Activated T-cell treated with anti-CD3 and anti-CD28 coated beads for 48 hours (primary cell): ENCODE results near the gene TMC8.
"Not testable (repeated sequence)": the region's sequence is repeated elsewhere in the genome, so short reads cannot be mapped to it uniquely, and the experiment has no call there.

Experiments used
- DNase-seq: peaks from one replicate; pipeline ENCODE4 v3.0.0-alpha.2; 2020; ENCODE audit warnings: low read depth

The TMC8 gene

DNA sequence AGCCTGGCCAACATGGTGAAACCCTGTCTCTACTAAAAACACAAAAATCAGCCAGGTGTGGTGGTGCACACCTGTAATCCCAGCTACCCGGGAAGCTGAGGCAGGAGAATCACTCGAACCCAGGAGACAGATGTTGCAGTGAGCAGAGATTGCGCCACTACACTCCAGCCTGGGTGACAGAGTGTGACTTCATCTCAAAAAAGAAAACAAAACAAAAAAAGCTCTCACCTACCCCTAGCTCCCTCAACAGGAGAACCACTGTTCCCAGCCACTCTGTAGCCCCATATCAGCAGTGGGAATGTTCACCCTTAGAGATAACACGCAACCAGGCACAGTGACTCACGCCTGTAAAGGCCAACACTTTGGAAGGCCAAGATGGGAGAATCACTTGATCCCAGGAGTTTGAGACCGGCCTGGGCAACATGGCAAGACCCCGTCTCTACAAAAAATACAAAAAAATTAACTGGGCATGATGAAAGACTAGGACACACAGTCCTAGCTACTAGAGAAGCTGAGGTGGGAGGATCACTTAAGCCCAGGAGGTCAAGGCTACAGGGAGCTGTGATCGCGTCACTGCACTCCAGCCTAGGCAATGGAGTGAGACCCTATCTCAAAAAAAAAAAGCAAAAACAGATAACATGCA, 5.4 kb downstream of the TMC8 start:
- DNase-seq: no peak

DNA sequence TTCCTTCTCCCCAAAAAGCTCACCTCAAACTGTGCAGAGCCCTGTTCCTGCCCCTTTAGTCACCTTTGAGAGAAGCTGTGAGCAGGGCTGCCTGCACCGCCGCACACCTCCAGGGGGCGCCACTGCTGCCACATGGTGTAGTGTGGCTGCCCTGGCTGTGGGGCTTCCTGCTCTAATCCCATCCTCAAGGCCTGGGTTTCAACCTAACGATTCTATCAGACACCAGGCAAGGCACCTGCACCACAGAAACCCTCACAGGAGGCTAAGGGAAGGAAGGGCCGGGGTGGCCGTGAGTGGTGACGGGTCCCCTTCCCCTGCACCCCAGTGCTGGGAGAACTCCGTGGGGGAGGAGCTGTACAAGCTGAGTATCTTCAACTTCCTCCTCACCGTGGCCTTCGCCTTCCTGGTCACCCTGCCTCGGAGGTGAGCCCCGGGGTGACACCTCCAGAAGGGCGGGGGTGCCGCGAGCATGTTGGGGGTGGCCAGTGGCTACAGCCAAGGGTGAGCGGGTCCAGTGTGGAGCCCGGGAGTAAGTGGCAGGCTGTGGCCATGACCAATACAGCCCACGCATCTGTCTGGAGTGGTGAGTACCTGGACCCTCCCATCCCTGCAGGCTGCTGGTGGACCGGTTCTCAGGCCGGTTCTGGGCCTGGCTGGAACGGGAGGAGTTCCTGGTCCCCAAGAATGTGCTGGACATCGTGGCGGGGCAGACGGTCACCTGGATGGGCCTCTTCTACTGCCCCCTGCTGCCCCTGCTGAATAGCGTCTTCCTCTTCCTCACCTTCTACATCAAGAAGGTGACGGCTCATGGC, 7.0 kb downstream of the TMC8 start:
- no peak for DNase-seq

DNA sequence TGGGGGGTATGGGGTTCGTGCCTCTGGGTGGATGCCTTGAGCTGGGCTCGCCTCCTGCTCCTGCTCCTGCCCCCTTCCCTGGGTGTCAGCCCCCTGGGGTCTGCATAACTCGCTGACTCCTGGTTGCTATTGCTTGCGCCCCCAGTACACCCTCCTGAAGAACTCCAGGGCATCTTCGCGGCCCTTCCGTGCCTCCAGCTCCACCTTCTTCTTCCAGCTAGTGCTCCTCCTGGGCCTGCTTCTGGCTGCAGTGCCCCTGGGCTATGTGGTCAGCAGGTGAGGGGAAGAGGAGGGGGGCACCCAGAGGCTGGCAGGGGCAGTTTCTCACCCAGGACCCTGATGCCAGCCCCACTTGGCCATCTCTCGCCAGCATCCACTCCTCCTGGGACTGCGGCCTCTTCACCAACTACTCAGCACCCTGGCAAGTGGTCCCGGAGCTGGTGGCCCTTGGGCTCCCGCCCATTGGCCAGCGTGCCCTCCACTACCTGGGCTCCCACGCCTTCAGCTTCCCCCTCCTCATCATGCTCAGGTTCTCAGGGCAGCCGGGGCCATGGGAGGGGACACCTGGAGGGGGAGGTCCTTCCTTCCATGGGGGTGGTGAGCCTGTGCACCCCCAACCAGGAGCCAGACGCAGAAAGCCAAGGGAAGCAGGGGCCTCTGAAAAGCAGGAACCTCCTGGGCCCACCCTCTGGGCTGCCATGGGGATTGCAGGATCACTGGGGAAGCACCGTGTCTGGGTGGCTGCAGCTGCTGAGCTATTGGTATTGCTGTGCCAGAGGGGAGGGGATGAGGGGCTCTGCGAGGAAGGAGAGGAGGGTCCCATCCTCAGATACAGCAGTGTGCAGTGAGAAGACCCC, 7.9 kb downstream of the TMC8 start:
- no peak for DNase-seq

DNA sequence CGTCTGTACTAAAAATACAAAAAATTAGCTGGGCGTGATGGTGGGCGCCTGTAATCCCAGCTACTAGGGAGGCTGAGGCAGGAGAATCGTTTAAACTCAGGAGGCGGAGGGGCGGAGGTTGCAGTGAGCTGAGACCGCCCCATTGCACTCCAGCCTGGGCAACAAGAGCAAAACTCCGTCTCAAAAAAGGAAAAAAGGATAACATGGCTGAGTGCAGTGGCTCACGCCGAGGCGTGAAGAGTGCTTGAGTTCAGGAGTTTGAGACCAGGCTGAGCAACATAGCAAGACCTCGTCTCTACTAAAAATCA, 9.2 kb downstream of the TMC8 start:
- not testable (repeated sequence) for DNase-seq

DNA sequence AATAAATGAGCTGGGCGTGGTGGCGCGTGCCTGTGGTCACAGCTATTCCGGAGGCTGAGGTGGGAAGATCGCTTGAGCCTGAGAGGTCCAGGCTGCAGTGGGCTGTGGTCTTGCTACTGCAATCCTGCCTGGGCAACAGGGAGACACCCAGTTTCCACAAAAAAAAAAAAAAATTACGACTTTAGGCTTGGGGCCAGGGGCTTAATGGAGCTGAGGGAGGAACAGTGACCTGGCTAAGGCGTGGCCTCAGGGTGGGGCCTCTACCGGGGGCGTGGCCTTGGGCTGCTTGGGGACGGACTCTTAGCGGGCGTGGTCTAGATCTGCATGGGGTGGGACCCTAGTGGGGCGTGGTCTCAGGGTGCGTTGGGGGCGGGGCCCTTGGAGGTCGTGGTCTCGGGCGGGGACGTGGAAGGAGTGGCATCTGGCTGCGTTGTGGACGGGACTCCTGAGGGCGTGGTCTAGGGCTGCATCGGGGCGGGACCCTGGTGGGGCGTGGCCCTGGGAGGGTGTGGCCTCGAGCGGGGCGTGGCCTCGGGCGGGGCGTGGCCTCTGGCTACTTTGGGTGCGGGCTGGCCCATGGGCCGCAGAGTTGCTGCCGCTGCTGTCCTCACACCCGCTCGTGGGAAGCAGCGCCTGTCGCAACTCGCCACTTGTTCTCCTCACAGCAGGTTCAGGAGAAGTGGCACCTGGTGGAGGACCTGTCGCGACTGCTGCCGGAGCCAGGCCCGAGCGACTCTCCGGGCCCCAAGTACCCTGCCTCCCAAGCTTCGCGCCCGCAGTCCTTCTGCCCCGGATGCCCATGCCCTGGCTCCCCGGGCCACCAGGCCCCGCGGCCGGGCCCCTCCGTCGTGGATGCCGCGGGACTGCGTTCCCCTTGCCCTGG, 9.8 kb downstream of the TMC8 start:
- peak; percentile 96 for DNase-seq

DNA sequence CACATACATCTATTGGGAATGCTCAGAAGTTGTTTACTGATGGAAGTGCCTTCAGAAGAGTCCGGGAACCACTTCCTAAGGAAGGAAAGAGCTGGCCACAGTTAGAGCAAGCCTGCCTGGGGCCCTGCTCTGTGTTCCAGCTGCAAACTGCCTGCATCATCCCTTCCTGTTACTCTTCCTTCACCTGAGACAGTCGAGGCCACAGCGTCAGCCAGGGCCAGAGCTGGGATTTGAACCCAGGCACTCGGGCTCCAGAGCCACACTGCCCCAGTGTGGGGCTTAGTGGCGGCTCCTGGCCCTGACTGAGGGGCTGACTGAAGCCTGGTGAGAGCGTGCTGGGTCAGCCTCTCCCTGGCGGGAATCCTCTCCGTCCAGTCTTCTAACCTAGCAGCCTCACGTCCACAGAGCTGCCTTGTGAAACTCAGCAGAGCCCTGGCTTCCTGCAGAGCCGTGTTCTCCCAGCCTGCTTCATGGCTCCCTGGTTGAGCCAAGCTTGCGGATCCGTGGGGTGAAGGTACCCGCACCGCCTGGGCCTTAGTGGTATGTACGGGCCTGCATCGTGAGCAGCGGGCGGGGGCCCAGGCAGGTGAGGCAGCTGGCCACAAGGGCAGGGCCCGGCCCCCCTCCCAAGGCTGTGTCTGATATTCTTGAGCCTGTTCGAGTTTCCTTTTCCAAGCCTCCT, 11.0 kb downstream of the TMC8 start:
- no peak for DNase-seq

DNA sequence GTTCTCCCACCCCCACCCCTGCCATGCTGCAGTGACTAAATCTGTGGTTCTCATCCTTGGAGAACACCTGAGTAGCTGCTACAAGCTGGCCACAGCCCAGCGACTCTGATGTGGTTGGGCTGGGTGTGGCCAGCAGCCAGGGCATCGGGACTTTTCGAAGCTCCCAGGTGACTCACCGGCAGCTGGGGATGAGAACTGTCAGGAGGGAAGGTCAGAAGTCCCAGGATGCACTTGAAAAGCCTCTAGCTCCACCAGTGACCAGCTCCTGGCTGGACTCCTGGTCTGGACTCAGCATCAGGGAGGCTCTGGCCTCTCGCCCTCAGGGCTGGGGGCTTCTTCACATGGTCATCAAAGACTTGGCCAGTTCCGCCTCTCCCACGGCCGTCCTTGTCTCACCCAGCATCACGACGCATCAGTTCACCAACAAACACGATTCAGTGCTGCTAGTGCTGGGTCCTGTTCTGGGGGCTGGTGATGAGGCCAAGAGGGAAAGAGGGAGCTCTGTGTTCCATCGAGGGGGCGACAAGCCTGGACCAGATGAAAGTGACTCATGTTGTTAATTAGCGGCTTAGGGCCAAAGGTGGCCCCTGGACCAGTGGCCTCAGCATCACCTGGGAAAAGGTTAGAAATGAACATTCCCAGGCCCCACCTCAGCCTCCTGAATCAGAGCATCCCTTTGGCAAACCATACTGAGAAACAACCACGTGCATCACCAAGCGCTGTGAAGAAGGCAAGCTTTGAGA, 11.7 kb downstream of the TMC8 start:
- no peak for DNase-seq

DNA sequence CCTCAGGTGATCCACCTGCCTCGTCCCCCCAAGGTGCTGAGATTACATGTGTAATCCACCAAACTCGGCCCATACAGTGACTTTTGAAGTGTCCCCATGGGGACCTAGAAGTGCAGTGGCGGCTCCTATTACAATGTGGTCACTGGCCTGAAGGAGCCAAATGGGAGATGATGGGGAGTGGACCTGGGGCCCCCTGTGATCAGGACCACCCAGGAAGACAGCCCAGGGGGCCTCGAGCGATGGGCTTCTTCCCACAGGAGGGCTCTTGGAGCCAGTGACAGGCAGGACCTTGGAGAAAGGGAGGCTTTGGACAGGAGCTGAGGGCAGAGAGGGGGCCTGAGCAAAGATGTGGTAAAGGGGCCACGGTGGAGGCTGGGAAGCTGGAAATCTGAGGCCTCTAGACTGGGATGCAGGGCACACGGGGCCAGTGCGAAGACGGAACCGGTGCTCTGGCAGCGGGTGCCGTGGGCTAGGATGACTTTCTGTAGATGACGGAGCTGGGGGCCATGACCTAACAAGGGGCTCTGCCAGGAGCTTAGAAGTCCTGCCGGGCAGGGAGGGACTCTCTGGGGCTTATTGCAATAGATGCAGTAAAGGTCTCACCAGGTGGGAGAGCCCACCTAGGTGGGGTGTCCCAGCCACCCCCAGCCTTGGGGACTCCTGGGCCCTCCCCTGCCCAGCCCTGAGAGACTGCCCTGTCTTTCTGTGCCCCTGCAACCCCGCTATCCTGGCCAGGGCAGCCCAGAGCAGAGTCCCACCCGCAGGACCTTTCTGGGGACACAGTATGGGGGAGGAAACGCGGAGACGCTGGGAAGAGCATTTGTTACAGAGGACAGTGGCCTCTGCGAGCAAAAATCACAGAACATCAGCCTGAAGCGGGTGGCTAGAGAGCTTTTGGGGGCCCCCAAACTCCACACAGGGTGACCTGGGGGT, 12.9 kb downstream of the TMC8 start:
- no peak for DNase-seq

DNA sequence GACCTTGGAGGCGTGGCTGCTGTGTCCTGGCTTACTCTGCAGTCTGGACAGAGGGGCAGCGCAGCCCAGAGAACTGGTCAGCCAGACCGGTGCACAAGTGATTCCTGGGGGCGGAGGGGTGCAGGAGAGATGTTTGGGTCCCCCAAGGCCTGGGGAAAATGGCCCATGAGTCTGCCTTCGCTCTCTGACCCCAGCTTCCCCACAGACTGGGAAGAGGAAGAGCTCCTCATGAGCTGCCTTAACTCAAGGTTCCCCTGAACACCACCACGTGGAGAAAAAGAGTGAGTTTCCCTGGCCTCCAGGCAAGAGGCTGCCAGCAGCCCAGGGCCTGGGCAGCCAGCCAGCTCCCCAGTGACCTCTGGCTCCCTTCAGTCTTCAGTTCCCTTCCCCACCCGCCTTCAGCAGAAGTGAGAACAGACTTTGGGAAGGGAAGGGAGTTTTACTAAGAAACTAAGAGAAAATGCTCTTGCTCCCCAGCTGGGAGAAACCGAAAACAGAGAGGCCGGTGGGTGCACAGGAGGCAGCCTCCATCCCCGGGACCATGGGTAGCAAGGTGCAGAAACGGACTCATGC, 13.7 kb downstream of the TMC8 start:
- no peak for DNase-seq

DNA sequence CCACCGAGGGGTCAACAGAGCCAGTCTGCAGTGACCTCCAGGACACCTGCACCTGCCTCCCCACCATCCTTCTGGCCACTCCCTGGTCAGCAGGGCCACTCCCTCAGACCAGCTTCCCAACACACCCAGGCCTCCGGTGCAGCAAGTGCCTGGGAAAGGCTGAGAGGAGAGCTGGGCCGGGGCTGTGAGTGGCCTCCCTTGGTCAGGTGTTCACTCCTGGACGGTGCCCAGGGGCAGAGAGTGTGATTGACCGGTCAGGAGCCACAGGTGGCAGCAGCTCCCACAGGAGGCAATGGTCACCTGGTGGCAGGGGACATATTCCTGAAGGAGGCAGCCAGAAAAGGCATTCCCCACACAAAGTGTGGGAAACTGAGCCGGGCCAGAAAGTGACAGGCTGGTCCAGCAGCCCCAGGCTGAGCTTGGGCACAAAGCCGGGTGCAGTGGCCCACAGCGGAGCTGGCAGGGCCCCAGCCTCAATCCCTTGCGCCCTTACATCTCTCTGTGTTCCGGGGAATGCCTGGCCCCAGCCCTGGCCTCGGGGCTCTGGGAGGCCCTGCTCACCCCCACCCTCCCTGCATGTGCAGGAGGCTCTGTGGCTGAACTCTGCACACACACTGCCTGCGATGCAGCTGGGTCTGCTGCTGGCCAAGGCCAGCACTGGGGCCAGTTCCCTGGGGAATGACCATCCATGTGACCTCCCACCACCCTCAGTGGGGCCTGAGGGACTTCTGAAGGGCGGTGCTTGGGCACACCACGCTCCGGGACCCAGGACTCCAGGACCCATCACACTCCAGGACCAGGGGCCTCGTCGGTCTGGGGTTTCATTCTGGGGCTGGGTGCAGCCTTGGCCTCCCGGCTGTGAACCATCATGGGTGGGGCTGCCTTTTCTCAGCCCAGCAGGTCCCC, 14.4 kb downstream of the TMC8 start:
- DNase-seq: no peak

DNA sequence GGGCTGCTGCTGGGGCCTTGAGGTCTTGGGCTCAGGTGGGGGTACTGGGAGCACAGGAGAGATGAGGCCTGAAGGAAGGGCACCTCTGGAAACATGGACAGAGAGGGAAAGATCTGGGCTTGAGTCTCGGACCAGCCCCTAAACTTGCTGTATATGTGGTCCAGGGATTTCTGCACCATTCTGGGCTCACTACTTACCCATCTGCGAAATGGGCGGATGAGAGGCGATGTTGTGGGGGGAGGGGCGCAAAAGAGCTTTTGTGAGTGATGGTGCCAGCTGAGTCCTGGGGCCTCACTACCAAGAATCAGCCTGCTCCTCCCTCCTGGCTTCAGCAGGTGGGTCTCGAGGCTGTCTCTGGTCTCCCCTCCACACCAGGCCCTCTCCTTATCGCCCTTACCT, 15.9 kb downstream of the TMC8 start:
- no peak for DNase-seq

DNA sequence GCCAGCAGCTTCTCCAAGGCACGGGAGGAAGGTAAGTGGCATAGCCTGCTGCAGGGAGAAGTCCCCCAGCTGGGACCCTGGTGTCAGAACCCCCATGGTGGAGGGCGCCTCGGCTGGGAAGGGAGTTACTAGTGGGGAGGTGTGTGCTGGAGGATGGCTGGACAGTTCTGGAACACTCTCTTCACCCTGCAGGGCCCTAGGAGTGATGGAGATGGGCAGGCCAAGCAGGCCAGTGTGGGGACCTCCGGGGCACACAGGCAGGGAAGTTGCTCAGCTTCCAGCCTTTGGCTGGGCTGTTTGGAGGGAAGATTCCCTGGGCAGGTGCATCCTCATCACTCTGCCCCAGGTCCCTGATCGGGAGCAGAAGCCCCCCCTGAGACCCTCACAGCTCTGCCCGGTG, 16.3 kb downstream of the TMC8 start:
- DNase-seq: no peak

DNA sequence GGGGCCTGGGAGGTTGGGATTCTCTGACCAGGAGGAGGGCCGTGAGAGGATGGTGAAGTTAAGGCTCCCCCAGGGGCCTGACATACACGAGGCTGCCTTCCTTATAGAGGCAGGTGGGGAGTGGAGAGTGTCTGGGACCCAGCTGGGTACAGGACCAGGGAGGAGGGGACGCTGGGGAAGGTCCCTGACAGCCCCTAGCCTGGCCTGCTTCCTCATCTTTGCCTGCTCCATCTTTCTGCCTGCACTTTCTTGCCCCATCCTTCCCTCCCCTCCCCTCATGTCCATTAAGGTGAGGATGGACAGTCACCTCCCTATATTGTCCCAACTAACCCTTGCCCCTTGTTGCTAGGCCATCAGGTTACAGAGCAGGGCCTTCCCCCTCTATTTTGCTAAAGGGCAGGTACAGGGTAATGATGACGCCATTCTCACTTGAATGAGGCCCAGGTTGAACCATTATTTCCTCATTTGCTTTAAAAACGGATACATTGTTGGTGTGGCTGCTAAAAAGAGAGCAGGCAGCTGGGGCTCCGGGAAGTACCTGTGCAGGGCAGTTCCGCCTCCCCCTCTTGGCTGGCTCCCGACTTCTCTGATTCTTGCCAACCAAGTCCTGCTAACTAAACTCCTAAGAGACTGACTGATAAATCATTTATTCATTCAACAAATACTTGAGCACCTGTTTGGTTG, 16.9 kb downstream of the TMC8 start:
- DNase-seq: no peak

DNA sequence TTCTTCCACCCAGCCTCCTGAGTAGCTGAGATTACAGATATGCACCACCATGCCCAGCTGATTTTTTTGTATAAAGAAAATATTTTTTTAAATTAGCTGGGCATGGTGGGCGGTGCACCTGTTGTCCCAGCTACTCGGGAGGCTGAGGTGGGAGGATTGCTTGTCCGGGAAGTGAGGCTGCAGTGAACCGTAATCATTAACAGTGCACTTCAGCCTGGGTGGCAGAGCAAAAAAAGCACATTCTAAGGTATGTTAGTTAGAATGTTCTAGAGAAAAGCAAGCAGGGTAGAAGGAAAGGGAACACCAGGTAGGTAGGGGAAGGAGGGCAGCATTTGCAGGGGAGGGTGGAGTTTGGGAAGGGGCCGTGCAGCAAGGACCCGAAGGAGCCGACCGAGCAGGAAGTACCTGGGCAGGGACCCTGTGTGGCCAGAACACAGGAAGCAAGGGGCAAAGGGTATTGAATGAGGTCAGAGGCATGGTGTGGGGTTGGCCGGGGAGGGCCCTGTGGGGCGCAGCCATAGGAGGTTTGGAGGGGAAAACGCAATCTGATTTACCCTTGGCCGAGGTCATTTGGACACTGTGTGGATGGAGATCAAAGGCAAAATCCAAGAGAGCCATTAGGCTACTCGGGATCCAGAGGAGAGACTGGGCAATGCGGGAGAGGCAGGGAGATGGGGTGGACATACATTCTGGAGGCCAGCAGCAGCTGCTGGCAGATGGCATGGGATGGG, 17.9 kb downstream of the TMC8 start:
- no peak for DNase-seq

DNA sequence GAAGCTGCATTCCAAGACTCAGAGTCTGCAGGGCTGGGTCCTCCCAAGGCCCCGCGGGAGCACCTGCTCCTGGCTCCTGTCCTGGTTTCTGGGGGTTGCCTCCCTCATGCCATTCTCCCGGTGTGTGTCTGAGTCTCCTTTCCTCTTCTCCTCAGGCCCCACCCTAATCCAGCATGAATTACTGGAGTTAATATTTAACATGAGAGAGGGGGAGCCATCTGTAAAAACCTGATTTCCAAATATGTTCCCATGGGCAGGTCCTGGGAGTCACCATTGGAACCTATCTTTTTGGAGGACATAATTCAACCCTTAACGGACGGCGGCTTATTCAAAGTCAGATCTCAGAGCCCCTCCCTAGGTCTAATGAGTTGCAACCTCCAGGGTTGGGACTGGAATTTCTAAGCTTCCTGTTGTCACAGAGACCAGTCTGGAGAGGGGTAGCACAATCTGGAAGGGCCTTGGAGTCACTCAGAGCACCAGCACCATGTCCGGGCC, 21.0 kb downstream of the TMC8 start:
- DNase-seq: no peak

DNA sequence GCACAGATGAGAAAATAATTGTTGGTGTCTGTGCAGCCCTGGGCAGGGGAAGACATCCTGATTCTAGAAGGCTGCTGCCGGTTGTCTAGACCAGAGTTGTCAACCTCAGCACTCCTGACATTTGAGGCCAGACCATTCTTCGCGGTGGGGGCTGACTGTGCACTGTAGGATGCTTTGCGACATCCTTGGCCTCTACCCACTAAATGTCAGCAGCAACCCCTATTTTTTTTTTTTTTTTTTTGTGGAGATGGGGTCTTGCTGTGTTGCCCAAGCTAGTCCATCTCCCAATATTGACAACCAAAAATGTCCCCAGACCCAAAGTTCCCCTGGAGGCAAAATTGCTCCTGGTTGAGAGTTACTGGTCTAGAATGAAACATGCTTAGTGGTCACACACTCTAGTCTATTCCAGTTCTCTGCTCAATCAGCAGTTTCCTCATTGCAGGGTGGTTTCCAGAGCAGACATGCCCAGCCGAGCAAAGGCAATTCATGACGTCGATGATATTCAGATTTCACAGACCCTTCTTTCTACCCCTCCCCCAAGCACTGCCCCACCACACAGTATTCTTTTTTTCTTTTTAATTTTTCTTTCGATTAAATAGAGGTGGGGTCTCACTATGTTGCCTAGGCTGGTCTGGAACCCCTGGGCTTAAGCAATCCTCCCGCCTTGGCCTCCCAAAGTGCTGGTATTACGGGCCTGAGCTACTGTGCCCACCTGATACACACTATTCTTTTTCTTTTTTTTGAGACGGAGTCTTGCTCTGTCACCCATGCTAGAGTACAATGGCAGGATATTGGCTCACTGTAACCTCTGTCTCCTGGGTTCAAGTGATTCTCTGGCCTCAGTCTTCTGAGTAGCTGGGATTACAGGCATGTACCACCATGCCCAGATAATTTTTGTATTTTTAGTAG, 24.6 kb downstream of the TMC8 start:
- no peak for DNase-seq
